GM12892 (cell line): ENCODE data around the gene DDX51.

Experiments used
- POLR2A ChIP-seq: IDR thresholded peaks from 2 replicates; pipeline ENCODE4 v1.6.1; 2011; ENCODE audit warnings: low read depth, low read length, control low read depth
- TAF1 ChIP-seq: IDR thresholded peaks from 2 replicates; pipeline ENCODE4 v1.6.1; 2011; ENCODE audit warnings: low read depth, mild to moderate bottlenecking, control low read depth, low read length, borderline replicate concordance

DNA sequence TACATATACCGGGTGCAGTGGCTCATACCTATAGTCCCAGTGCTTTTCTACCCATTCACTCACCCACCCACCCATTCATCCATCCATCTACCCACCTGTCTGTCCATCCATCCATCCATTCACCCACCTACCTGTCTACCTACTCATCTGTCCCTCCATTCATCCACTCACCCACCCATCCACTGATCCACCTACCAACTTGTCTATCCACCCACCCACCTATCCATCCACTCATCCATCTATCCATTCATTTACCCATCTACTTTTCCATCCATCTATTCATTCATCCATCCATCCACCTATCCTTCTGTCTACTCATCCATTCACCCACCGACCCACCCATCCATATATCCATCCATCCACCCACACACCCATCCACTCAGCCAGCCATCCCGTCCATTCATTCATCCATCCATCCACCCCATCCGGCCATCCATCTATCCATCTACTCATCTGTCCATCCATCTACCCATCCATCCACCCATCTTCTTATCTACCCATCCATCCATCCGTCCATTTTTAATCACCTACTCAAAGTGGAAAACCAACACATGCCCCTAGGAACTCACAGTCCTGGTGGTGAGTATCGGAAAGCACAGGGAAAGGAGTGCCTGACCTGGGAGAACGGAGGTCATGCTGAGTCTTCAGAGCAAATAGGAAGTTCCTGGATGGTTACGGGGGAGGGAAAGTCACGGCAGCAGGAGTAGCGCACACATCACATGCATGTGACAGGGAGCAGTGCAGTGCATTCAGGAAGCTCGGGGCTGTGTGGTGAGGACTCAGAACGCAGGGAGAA is 20.0 kb downstream of the DDX51 start:
- TF ChIP-seq TAF1: no peak
- no peak for TF ChIP-seq POLR2A
